GM21515 (cell line): ENCODE results near the gene JAKMIP2.
"Not testable (repeated sequence)": the region's sequence is repeated elsewhere in the genome, so short reads cannot be mapped to it uniquely, and the experiment has no call there.

Experiments used
- ATAC-seq: cut with Tn5 transposase; IDR thresholded peaks from one replicate; pipeline ENCODE4 v1.9.1; 2021; ENCODE audit not compliant: unreplicated experiment

Gene JAKMIP2

GRCh38 chr5:147750065-147750464 is 32.5 kb downstream of the JAKMIP2 start:
- ATAC-seq: no peak

DNA sequence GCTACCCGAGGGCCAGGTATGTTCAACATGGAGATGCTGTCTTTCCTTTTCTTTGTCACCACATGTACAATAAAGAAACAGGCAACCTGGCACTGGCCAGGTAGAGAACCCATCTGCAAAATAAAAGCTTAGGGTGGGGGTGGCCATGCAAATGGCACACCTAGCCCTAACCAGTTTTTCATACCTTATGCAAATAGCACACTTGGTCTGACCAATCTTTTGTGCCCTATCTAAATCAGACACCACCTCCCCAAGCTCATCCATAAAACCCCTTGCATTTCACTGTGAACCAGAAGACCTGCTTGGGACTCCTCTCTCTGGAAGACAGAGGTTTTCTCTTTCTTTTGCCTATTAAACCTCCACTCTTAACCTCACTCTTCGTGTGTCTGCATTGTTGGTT is 33.9 kb downstream of the JAKMIP2 start:
- no peak for ATAC-seq

DNA sequence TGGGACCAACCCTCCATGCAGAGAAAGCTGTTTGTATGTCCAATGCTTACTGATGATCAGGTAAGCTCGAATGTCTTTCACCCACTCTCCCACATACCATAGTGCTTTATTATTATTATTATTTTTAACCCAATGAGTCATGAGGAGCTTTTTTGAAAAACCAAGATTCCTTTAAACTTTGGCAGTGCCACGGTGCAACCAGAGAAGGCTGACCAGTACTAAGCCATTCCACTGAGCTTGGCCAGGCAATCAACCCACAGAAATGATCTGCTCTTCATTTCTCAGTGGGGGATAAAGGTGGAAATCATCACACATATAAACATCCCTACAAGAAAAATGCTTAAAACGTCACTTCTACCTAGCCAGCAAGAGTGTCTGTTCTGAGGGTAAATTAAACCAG is 35.5 kb downstream of the JAKMIP2 start:
- no peak for ATAC-seq

- no peak for ATAC-seq
These were observed 38.7 kb downstream of the JAKMIP2 start for GRCh38 chr5:147743678-147744374.

- ATAC-seq: no peak
These were observed 39.5 kb downstream of the JAKMIP2 start for GRCh38 chr5:147743012-147743411.

DNA sequence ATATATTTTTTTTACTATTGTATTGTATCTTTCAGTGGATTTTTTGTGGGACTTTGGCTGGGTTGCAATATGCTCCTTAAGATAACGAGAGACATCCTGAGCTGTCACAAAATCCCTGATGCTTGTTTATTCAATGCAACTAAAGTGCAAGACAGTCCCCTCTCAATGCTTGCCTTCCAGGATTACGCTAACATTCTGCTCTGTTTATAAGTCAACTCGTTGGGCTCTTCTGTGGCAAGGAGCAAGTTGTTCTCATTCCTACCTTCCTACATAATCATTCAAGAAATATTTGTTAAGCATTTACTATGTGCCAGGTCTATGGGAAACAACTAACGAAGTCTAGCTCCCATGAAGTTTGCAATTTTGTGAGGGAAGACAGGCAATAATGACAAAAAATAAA is 40.4 kb downstream of the JAKMIP2 start:
- no peak for ATAC-seq

DNA sequence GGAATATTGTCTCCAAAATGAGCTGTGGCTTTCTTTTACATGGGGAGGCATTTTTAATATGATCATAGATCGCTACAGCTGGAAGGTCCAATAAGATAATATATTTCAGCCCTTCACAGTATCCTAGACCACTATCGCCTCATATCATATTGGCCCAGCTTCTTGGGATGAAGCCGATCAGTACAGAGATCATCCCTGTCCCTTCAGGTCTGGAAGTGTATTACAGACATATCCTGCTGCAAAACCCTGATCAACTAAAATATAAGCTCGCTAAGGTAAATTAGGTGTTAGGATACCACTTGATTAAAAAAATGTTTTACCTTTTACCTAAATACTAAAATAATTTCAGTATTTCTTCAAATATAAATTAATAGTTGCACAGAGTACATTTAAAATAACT is 41.7 kb downstream of the JAKMIP2 start:
- ATAC-seq: no peak

DNA sequence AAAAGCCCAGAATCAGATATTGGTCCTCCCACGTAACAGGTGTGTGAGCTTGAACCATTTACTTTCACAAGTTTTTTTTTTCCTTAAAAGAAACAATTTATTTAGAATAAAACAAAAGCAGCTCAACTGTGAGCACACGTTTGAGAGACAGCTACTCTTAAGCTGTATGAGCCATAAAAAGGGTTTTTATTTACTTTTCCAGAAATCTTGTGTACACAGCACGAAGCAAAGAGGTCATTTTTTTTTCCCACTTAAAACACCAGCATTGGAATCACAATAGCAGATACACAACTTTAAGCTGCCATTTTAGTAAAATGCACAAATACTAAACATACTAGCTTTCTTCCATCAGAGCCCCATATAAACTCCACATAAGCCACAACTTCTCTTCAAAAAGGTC is 44.6 kb downstream of the JAKMIP2 start:
- ATAC-seq: no peak

DNA sequence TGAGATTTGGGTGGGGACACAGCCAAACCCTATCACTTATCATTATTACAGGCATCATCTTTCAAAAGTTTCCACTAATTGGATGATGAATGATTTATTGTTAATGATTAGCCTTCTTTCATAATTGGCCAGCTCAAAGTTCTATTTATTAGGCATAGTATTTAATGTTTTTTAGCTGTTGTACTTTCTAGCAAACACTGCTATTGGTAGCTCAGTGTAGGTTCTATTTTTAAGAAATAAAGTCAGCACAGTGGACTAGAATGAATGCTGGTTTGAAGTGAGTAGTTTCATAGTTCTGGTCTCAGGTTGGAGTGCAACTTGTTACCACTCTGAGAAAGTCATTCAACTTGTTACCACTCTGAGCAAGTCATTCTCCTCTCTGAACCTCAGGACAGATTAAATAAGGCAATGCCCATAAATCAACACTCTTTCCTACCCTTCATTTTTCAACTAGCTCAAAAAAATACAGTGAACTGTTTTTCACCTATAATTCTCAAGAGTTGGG is 46.9 kb downstream of the JAKMIP2 start:
- ATAC-seq: no peak

GRCh38 chr5:147734894-147735293 is 47.6 kb downstream of the JAKMIP2 start:
- no peak for ATAC-seq

DNA sequence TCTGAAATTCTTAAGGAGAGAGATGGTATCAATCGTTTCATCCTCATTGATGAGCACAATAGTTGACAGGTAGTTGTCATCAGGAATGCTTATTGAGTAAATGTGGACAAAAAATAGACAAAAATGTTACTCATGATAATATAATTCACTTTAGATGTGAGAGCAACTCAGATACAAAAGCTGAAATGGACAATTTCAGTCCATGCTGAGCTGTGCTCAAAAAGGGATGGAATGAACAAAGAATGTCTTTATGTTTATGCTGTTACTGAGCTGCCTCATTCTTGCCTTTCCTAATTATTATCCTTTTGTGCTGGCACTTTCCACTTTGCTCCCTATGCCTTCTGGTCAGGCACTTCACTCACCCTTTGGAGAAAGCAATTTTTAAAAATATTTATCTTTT is 49.5 kb downstream of the JAKMIP2 start:
- ATAC-seq: no peak

- ATAC-seq: no peak
These were observed 50.1 kb downstream of the JAKMIP2 start for GRCh38 chr5:147732291-147732883.

DNA sequence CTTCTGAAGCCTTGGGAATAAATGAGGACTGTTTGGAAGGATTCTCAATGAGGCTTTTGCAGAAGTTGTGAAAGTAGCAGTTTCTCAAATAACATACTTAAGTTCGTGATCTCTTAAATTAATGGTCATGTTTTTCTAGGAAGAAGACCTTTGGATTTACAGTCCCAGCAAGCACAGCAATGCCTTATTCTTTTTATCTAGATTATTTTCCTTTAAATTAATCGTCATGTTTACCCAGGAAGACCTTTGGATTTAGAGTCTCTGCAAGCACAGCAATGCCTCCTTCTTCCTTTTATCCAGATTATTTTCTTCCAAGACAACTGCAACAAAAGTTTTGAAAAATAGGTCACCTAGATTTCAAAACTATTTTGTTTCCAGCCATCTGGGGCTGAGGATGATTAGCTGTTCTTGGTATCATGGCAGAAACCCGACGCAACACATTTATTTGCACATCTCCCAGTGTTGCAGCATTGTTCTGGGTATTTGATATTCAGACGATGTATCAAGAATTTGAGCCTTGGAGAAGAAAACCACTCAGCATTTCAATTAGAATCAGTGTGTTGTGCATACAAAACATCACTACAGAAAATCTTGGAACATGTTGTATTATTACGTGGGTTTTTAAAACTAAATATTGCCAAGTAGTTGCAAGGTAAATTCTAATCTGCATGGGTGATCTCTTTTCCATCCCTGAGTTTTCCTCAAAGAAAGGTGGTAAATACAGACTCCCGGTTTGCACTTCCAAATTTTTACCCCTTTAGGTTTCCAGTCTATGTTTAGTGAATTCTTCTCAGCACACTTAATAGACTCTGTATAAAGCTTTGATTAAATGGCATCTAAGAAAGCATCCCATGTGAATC is 50.9 kb downstream of the JAKMIP2 start:
- no peak for ATAC-seq

DNA sequence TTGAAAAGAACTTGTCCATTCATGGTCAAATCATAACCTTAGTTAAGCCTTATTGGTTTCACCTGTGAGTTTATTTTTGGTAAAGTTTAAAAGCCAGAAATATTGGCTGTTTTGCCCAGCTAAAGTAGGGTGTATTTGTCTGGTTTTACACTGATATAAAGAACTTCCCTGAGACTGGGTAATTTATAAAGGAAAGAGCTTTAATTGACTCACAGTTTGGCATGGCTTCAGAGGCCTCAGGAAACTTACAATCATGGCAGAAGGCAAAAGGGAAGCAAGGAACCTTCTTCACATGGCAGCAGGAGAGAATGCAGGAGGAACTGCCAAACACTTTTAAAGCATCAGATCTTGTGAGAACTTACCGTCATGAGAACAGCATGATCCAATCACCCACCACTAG is 55.3 kb downstream of the JAKMIP2 start:
- ATAC-seq: no peak

DNA sequence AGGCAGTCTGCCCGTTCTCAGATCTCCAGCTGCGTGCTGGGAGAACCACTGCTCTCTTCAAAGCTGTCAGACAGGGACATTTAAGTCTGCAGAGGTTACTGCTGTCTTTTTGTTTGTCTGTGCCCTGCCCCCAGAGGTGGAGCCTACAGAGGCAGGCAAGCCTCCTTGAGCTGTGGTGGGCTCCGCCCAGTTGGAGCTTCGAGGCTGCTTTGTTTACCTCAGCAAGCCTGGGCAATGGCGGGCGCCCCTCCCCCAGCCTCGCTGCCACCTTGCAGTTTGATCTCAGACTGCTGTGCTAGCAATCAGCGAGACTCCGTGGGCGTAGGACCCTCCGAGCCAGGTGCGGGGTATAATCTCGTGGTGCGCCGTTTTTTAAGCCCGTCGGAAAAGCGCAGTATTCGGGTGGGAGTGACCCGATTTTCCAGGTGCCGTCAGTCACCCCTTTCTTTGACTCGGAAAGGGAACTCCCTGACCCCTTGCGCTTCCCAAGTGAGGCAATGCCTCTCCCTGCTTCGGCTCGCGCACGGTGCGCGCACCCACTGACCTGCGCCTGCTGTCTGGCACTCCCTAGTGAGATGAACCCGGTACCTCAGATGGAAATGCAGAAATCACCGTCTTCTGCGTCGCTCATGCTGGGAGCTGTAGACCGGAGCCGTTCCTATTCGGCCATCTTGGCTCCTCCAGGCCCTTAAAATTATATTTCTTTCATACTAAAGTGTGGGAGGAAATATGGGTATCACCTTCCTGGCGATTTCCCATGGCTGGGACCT is 61.2 kb downstream of the JAKMIP2 start:
- not testable (repeated sequence) for ATAC-seq

DNA sequence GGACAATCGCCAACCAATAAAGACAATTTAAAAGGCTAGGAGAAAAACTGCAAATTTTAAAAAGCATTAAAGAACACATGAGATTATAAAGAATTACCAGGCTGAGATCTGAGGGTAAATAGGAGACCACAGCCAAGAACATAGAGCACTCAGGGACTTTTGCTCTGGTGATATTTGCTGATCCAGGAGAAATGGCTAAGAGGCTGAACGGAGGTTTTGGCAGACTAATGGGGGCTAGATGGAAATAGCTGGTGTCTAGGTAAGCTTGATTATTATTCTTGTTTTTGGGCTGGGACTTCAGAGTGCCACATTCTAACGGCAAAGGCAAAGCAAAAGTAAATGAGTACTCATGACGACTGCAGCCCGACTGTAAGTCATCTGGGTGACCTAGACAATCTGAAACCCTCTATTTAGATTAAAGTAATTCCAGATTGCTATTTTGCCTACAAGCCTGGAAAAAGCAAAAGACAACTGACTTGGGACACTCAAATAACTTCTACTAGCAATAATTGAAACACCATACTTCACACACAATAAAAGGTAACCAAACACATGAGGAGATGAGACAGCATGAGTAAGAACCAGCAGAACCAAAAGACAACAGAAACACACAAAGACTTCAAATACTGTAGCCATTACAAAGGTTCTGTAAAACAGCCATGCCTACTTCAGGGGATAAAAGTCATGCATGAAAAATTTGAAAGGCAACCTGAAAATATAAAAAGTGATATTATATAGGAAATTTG is 68.8 kb downstream of the JAKMIP2 start:
- no peak for ATAC-seq

DNA sequence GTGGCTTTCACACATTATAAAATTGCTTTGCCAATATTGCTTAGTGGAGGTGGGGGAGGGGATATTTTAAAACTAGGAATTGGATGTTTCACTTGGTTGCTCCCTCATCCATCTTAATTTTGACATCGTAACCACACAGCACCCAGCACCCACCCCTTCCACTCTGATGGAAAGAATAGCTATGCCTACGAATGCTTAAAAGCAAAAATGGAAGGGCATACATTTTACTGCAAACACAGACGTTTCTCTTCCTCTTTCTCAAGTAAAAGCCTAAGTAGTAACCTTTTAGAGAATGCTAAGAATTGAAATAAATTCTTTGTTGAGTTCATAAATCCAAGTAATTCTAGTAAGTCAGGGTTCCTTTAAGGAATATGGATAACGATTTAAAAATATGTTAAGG is 69.9 kb downstream of the JAKMIP2 start:
- no peak for ATAC-seq

DNA sequence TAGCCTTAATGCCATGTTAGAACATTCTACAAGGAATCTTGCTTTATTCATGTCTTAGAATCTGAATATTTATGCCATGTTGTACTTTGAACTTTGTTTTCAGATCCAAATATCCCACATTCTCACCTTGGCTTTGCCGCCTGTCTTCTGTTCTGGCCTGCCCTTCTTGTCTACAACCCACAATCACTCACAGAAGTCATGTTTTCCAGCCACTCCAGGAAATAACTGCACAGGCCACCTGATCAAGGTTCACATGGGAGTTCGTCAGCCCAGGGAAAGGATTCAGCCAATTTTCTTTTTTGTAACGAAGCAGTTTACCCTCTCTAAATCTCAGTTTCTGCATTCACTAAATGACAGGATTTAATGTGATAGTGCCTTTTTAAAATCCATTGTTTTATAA is 70.5 kb downstream of the JAKMIP2 start:
- ATAC-seq: no peak

DNA sequence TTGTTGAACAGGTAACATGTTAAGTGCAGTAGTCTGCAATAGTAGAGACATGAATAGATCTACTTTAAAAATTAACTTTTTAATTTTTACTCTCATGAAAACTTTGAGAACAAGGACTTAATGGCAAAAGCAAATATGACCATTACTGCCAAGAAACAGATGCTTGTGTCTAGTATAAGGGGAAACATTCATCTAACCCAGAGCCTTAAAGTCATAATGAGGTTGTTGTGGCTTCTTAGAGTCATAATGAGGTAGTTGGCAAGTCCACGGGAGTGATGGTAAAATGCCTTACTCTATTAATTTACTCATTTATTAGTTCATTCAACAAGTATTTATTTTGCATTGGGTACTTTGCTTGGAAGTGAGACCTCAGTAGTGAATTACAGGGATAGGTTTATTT is 71.5 kb downstream of the JAKMIP2 start:
- no peak for ATAC-seq

- ATAC-seq: no peak
These were observed 73.8 kb downstream of the JAKMIP2 start for GRCh38 chr5:147708708-147709107.
